IMR-90 (cell line): ENCODE data around the gene MAN1C1. TPM values are rescaled to one million over a fixed set of nuclear protein-coding genes. Genes with fewer than 3 reads are reported as not detected.

Experiments used
- ATAC-seq: fragments of 200-7000 bp; cut with Tn5 transposase; 2 replicates; pipeline ENCODE4 v1.9.1; 2020; ENCODE audit warnings: low read depth, mild to moderate bottlenecking, moderate library complexity
- BruUV-seq: library from RNA; stranded (reverse); fragments of 400-500 nt; replicated peaks from 2 replicates; lab custom pipeline; 2021; lab: Mats Ljungman, UMichigan
- CTCF ChIA-PET: fragments of 300-600 bp; formaldehyde crosslinking; extraction: SDS; loops from one replicate; lab custom pipeline; 2021; ENCODE audit warnings: antibody characterized with exemption; lab: Yijun Ruan, JAX
- POLR2A ChIA-PET: fragments of 300-600 bp; sonication (Branson Sonifier 250); formaldehyde crosslinking; loops from one replicate; lab custom pipeline; 2022; ENCODE audit warnings: antibody characterized with exemption; ENCODE audit not compliant: unreplicated experiment; lab: Charles Lee
- DNase-seq: peaks from one replicate; pipeline ENCODE4 v3.0.0; 2013
- H2AFZ ChIP-seq: replicated peaks from 2 replicates; pipeline ENCODE3; 2013; ENCODE audit warnings: low read length, mild to moderate bottlenecking; ENCODE audit not compliant: poor library complexity
- H2AK5ac ChIP-seq: 2 replicates; pipeline ENCODE4 v1.6.1; 2013; ENCODE audit warnings: low read depth, low read length, inconsistent platforms
- H2AK9ac ChIP-seq: replicated peaks from 2 replicates; pipeline ENCODE3; 2013; ENCODE audit warnings: mild to moderate bottlenecking, low read depth, low read length, moderate library complexity; ENCODE audit not compliant: poor library complexity
- H2BK120ac ChIP-seq: 2 replicates; pipeline ENCODE4 v1.6.1; 2013; ENCODE audit warnings: low read depth, low read length, inconsistent platforms
- H2BK15ac ChIP-seq: 3 replicates; pipeline ENCODE4 v1.6.1; 2013; ENCODE audit warnings: low read depth, low read length, inconsistent platforms
- H2BK20ac ChIP-seq: 2 replicates; pipeline ENCODE4 v1.6.1; 2013; ENCODE audit warnings: low read depth, mild to moderate bottlenecking, inconsistent platforms, low read length, moderate library complexity
- H2BK5ac ChIP-seq: 2 replicates; pipeline ENCODE4 v1.6.1; 2013; ENCODE audit warnings: mild to moderate bottlenecking, low read depth, low read length, inconsistent platforms; ENCODE audit not compliant: poor library complexity, severe bottlenecking
- H3K14ac ChIP-seq: replicated peaks from 2 replicates; pipeline ENCODE4 v1.6.1; 2013; ENCODE audit warnings: low read depth, low read length, inconsistent platforms
- H3K18ac ChIP-seq: 2 replicates; pipeline ENCODE4 v1.6.1; 2013; ENCODE audit warnings: low read depth, low read length, control low read depth
- H3K23ac ChIP-seq: 2 replicates; pipeline ENCODE4 v1.6.1; 2013; ENCODE audit warnings: low read depth, low read length, inconsistent platforms
- H3K27ac ChIP-seq: 2 replicates; pipeline ENCODE4 v1.5.1; 2013; ENCODE audit warnings: mild to moderate bottlenecking, control low read depth, low read length; ENCODE audit not compliant: insufficient read depth
- H3K27me3 ChIP-seq: 2 replicates; pipeline ENCODE4 v1.6.1; 2013; ENCODE audit warnings: low read length; ENCODE audit not compliant: control insufficient read depth, insufficient read depth
- H3K36me3 ChIP-seq: 2 replicates; pipeline ENCODE4 v1.6.1; 2013; ENCODE audit warnings: low read length, mixed read lengths; ENCODE audit not compliant: control insufficient read depth, insufficient read depth
- H3K4ac ChIP-seq: 2 replicates; pipeline ENCODE4 v1.6.1; 2013; ENCODE audit warnings: low read depth, low read length, inconsistent platforms
- H3K4me1 ChIP-seq: 2 replicates; pipeline ENCODE4 v1.6.1; 2013; ENCODE audit warnings: low read length, mixed read lengths; ENCODE audit not compliant: control insufficient read depth, insufficient read depth
- H3K4me2 ChIP-seq: 2 replicates; pipeline ENCODE4 v1.6.1; 2013; ENCODE audit warnings: low read depth, mild to moderate bottlenecking, control low read depth, low read length, moderate library complexity
- H3K4me3 ChIP-seq: 2 replicates; pipeline ENCODE4 v1.5.1; 2013; ENCODE audit warnings: low read depth, mild to moderate bottlenecking, control low read depth, low read length, moderate library complexity; ENCODE audit not compliant: insufficient read depth
- H3K56ac ChIP-seq: 2 replicates; pipeline ENCODE4 v1.6.1; 2013; ENCODE audit warnings: low read length, inconsistent platforms; ENCODE audit not compliant: insufficient read depth; ENCODE audit errors: extremely low read depth
- H3K79me1 ChIP-seq, 2 experiments: 2 replicates each; pipeline ENCODE4 v1.6.1; 2013; ENCODE audit warnings: low read length in 2 of 2, inconsistent platforms in 1 of 2, low read depth in 1 of 2
- H3K9ac ChIP-seq: 2 replicates; pipeline ENCODE4 v1.6.1; 2013; ENCODE audit warnings: low read depth, low read length, control low read depth
- H3K9me1 ChIP-seq: 2 replicates; pipeline ENCODE4 v1.6.1; 2013; ENCODE audit warnings: low read length, inconsistent platforms; ENCODE audit not compliant: insufficient read depth
- H3K9me3 ChIP-seq: 2 replicates; pipeline ENCODE4 v1.6.1; 2013; ENCODE audit warnings: low read length; ENCODE audit not compliant: control insufficient read depth, insufficient read depth
- H4K20me1 ChIP-seq: 2 replicates; pipeline ENCODE4 v1.6.1; 2013; ENCODE audit warnings: low read length, inconsistent platforms; ENCODE audit not compliant: insufficient read depth
- H4K5ac ChIP-seq: 2 replicates; pipeline ENCODE4 v1.6.1; 2013; ENCODE audit warnings: mild to moderate bottlenecking, low read depth, low read length, control low read depth
- H4K8ac ChIP-seq, 2 experiments: 2 replicates each; pipeline ENCODE4 v1.6.1; 2013; ENCODE audit warnings: low read depth in 2 of 2, low read length in 2 of 2, control low read depth in 1 of 2, inconsistent platforms in 1 of 2
- H4K91ac ChIP-seq: 2 replicates; pipeline ENCODE4 v1.6.1; 2013; ENCODE audit warnings: low read depth, low read length, inconsistent platforms; ENCODE audit not compliant: insufficient read depth
- BHLHE40 ChIP-seq: fragments of 150-350 bp; IDR thresholded peaks from 2 replicates; pipeline ENCODE4 v1.6.1; 2016; ENCODE audit warnings: mild to moderate bottlenecking, low read depth, low read length
- CHD1 ChIP-seq: IDR thresholded peaks from 2 replicates; pipeline ENCODE4 v1.6.1; 2012; ENCODE audit warnings: low read depth, low read length, improper control_type of control experiment
- FOS ChIP-seq: fragments of 150-350 bp; IDR thresholded peaks from 2 replicates; pipeline ENCODE4 v1.6.1; 2016; ENCODE audit warnings: low read depth, low read length
- NFE2L2 ChIP-seq: fragments of 150-350 bp; IDR thresholded peaks from 2 replicates; pipeline ENCODE4 v1.6.1; 2016; ENCODE audit warnings: low read depth, mild to moderate bottlenecking, low read length
- POLR2A ChIP-seq: IDR thresholded peaks from 2 replicates; pipeline ENCODE4 v1.6.1; 2012; ENCODE audit warnings: mild to moderate bottlenecking, low read depth, low read length
- SMC3 ChIP-seq: fragments of 150-350 bp; IDR thresholded peaks from 2 replicates; pipeline ENCODE4 v1.6.1; 2016; ENCODE audit warnings: low read depth, mild to moderate bottlenecking, antibody characterized with exemption, low read length, moderate library complexity
- WGBS, 2 experiments: methylation state at CpG; one replicate each; pipeline versions ENCODE4 v1.1.5 to v1.1.7; 2013; ENCODE audit warnings: missing lambda C conversion rate in 2 of 2; ENCODE audit not compliant: insufficient read length in 1 of 2; ENCODE audit errors: extremely low coverage in 2 of 2; 5-methylcytosine and 5-hydroxymethylcytosine counted together
- dilution Hi-C: fragments of 300-500 bp; cut with HindIII; formaldehyde crosslinking; loops from one replicate; pipeline ENCODE4 v1.14.3; 2018; ENCODE audit warnings: low sequenced_read_pairs; ENCODE audit not compliant: unreplicated experiment
- in situ Hi-C: fragments of 300-500 bp; cut with MboI; formaldehyde crosslinking; loops from 3 replicates; pipeline ENCODE4 v1.14.3; 2019; ENCODE audit warnings: low sequenced_read_pairs, inconsistent platforms, mixed read lengths
- intact Hi-C: fragments of 100-400 bp; cut with micrococcal nuclease; formaldehyde crosslinking; loops from 2 replicates; pipeline ENCODE4 v1.10.0; 2022
- polyA plus RNA-seq, 3 experiments: library from polyadenylated mRNA; depleted of rRNA; stranded (reverse); fragments of >200 nt; gene quantifications; 2 replicates each; pipeline ENCODE4 v1.2.3, GENCODE V29; 2012; ENCODE audit warnings: low replicate concordance in 1 of 3
- total RNA-seq: library from RNA; depleted of rRNA; stranded (reverse); fragments of >200 nt; gene quantifications from 2 replicates; pipeline ENCODE4 v1.2.3, GENCODE V29; 2012
- TF ChIP-seq, protein P1 (sequence below): conservative IDR thresholded peaks from 2 replicates; pipeline ENCODE4 v1.5.1; 2012; ENCODE audit warnings: mild to moderate bottlenecking, low read depth, low read length, improper control_type of control experiment
- TF ChIP-seq, protein P2 (sequence below): fragments of 150-350 bp; IDR thresholded peaks from 2 replicates; pipeline ENCODE4 v1.6.1; 2017; ENCODE audit warnings: mild to moderate bottlenecking, antibody characterized with exemption, low read length, low read depth

The MAN1C1 gene
- total and polyA plus RNA-seq, 2 of the 4 experiments (the other 2 are of a cell fraction): 3.2 to 11.3 TPM

DNA sequence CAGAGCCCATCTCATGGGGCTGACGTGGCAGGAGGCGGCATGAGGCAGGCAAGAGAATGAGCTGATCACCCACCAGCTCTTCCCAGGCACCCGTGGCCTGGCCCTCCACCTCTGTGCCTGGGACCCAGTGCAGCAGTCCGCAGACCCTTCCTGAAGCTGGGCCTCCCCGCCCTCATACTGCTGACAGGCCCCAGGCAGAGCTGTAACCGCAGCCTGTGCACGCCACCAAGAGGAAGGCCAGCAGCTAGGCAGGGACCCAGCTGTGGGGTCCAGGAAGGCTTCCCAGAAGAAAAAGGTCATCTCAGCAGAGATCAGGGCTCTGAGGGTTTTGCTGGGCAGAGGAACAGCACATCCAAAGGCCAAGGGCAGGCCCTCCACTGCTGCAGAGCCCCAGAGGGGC, 193.3 kb downstream of the MAN1C1 start:
- peaks cover 61% of the 10 kb centered on the region for H3K36me3 ChIP-seq
- H3K18ac ChIP-seq: no peak overlapping the region
- H2BK5ac ChIP-seq: no peak overlapping the region
- peaks cover 21% of the 10 kb centered on the region for H4K20me1 ChIP-seq
- H2AFZ ChIP-seq: no peak overlapping the region
- WGBS, 2 experiments: 98% methylated on average over 5 of the region's 7 CpGs; no CpG with 5 or more reads in 1 of the 2 experiments
- no peaks in the 10 kb centered on the region for H3K9me1 ChIP-seq
- H3K27ac ChIP-seq: no peak overlapping the region
- H3K4me3 ChIP-seq: no peak overlapping the region
- no peak overlapping the region for H3K9ac ChIP-seq
- H2AK5ac ChIP-seq: no peak overlapping the region
- TF ChIP-seq FOS: no peak
- TF ChIP-seq BHLHE40: no peak
- no peak for TF ChIP-seq NFE2L2
- no peak for TF ChIP-seq CHD1
- TF ChIP-seq POLR2A: no peak
- TF ChIP-seq, protein P1, sequence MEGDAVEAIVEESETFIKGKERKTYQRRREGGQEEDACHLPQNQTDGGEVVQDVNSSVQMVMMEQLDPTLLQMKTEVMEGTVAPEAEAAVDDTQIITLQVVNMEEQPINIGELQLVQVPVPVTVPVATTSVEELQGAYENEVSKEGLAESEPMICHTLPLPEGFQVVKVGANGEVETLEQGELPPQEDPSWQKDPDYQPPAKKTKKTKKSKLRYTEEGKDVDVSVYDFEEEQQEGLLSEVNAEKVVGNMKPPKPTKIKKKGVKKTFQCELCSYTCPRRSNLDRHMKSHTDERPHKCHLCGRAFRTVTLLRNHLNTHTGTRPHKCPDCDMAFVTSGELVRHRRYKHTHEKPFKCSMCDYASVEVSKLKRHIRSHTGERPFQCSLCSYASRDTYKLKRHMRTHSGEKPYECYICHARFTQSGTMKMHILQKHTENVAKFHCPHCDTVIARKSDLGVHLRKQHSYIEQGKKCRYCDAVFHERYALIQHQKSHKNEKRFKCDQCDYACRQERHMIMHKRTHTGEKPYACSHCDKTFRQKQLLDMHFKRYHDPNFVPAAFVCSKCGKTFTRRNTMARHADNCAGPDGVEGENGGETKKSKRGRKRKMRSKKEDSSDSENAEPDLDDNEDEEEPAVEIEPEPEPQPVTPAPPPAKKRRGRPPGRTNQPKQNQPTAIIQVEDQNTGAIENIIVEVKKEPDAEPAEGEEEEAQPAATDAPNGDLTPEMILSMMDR: no peak
- TF ChIP-seq, protein P2, sequence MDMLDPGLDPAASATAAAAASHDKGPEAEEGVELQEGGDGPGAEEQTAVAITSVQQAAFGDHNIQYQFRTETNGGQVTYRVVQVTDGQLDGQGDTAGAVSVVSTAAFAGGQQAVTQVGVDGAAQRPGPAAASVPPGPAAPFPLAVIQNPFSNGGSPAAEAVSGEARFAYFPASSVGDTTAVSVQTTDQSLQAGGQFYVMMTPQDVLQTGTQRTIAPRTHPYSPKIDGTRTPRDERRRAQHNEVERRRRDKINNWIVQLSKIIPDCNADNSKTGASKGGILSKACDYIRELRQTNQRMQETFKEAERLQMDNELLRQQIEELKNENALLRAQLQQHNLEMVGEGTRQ: no peak
- TF ChIP-seq SMC3: no peak
- H3K9me3 ChIP-seq: no peaks in the 10 kb centered on the region
- no peak for DNase-seq
- no TSS peak for BruUV-seq
- H2BK15ac ChIP-seq: no peak overlapping the region
- no peak overlapping the region for H2BK120ac ChIP-seq
- CTCF ChIA-PET: interaction anchor here (1.5 kb wide), 1 partner anchor 201 kb away, joined by 6 read pairs; no protein-coding TSS in a partner anchor
- H3K79me1 ChIP-seq: peaks cover 3 to 17% of the 10 kb centered on the region in 2 experiments
- dilution Hi-C loops: no loop called here
- peaks cover 6% of the 10 kb centered on the region for H3K4me1 ChIP-seq
- POLR2A ChIA-PET: no interaction called here
- H4K8ac ChIP-seq: no peak overlapping the region
- no peaks in the 10 kb centered on the region for H3K27me3 ChIP-seq
- no peak overlapping the region for H3K4me2 ChIP-seq
- in situ Hi-C loops: loop anchor here (25.0 kb wide), 2 partner anchors 398 to 573 kb away; partner anchors contain the start of genes RHCE, RSRP1 and SYF2
- no peak overlapping the region for H4K91ac ChIP-seq
- no peak overlapping the region for H4K5ac ChIP-seq
- no peak overlapping the region for H3K4ac ChIP-seq
- intact Hi-C loops: loop anchor here (10.0 kb wide), 1 partner anchor 565 kb away; the partner anchor contains the start of gene RSRP1
- no peak overlapping the region for H2BK20ac ChIP-seq
- H2AK9ac ChIP-seq: no peak overlapping the region
- no peak overlapping the region for H3K23ac ChIP-seq
- ATAC-seq: no peak
- H3K14ac ChIP-seq: no peak overlapping the region
- H3K56ac ChIP-seq: no peak overlapping the region
